ENCODE results near the gene RBPJL. TPM values are rescaled to one million over a fixed set of nuclear protein-coding genes. Genes with fewer than 3 reads are reported as not detected.

The RBPJL gene
- total RNA-seq, 1 donor from 2014 or later, result not detected

- intact Hi-C loops (cut with DNase I), result no loop called here
- H3K4me1 ChIP-seq, result peaks cover 42 to 61% of the 10 kb centered on the region in 2 donors
Measured at GRCh38 chr20:45344168-45344860, 37.7 kb downstream of the RBPJL start.

DNA sequence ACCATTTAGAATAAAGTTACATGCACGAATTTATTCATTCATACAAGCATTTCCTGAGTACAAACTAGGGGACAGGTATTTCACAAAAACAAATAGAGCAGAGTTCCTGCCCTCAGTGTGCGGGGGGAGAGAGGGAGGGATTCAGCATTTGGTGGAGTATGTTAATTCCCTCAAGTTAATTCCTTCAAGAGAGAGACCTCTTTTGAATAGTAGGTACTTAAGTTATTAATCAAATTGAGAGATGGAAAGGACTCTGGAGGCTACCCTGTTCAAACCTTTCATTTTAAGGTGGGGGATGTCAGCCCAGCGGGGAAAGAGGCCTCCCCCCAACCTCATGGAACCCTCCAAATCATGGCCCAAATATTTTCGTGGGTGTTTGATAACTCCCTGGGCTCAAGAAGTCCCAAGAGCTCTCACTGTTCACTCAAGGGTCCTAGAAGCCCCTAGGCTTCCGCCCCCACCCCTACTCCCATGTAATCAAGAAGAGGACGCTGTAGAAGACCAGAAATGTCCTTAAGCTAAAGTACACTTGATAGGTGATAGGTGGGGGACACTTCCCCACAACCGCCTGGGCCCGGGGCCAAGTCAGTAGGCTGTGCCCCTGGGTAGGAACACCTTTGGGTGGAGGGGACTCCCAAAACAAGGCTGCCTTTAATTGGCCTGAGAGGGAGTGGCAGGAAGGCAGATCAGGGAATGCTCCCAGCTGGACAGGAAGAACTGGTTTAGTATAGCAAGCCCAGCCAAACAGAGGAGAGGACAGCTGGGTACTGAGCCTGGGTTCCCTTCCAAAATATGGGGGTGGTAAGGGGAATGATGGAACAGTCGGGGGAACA lies 38.7 kb downstream of the RBPJL start:
- DNase-seq (ENCODE audit: low spot score in 2 of 2), result no peak
- Histone ChIP-seq H3K27me3 (no peaks in the 10 kb centered on the region), H3K36me3 (peaks cover 0 to 2% of the 10 kb centered on the region in 2 donors), H3K9me3 (no peaks in the 10 kb centered on the region), H3K4me1 (peaks cover 42 to 56% of the 10 kb centered on the region in 2 donors), H3K4me3 (peak overlapping the region; percentile 35 to 80), H3K27ac (peak overlapping the region; percentile 93 to 96)
- no peak for TF ChIP-seq CTCF (IDR thresholded peaks at IDR 0.05)
- intact Hi-C loops (cut with DNase I), result no loop called here

More at GRCh38 chr20:45344168-45344860, 37.7 kb downstream of the RBPJL start:
- TF ChIP-seq CTCF (IDR thresholded peaks at IDR 0.05), result no peak
- peaks cover 0 to 2% of the 10 kb centered on the region in 2 donors for H3K36me3 ChIP-seq
- peak; percentile 70 to 94 for DNase-seq (ENCODE audit: low spot score in 2 of 2)
- H3K4me3 ChIP-seq, result peak overlapping the region; percentile 35 to 80
- peak overlapping the region; percentile 93 to 96 for H3K27ac ChIP-seq
- no peaks in the 10 kb centered on the region for H3K27me3 ChIP-seq
- H3K9me3 ChIP-seq, result no peaks in the 10 kb centered on the region

- TF ChIP-seq CTCF (IDR thresholded peaks at IDR 0.05), result no peak
- Histone ChIP-seq H3K36me3 (no peaks in the 10 kb centered on the region), H3K27me3 (no peaks in the 10 kb centered on the region), H3K27ac (peak overlapping the region; percentile 93 to 96), H3K4me1 (peaks cover 42 to 48% of the 10 kb centered on the region in 2 donors), H3K4me3 (peak overlapping the region; percentile 60 to 80), H3K9me3 (no peaks in the 10 kb centered on the region)
- intact Hi-C loops (cut with DNase I), result no loop called here
- DNase-seq (ENCODE audit: low spot score in 2 of 2), result no peak
Measured at GRCh38 chr20:45346291-45346718, 39.7 kb downstream of the RBPJL start.

- intact Hi-C loops (cut with DNase I), result no loop called here
- H3K27me3 ChIP-seq, result no peaks in the 10 kb centered on the region
- no peak for DNase-seq (ENCODE audit: low spot score in 2 of 2)
- H3K4me1 ChIP-seq, result peaks cover 37 to 43% of the 10 kb centered on the region in 2 donors
- H3K4me3 ChIP-seq, result peak overlapping the region; percentile 60 to 80
- H3K27ac ChIP-seq, result peak overlapping the region; percentile 93 to 96
- H3K9me3 ChIP-seq, result no peaks in the 10 kb centered on the region
- H3K36me3 ChIP-seq, result no peaks in the 10 kb centered on the region
- TF ChIP-seq CTCF (IDR thresholded peaks at IDR 0.05), result no peak
Measured at GRCh38 chr20:45346851-45347250, 40.2 kb downstream of the RBPJL start.

- peak overlapping the region; percentile 93 to 96 for H3K27ac ChIP-seq
- DNase-seq (ENCODE audit: low spot score in 2 of 2), result no peak
- no peaks in the 10 kb centered on the region for H3K9me3 ChIP-seq
- H3K36me3 ChIP-seq, result no peaks in the 10 kb centered on the region
- no peak for TF ChIP-seq CTCF (IDR thresholded peaks at IDR 0.05)
- H3K4me3 ChIP-seq, result peak overlapping the region; percentile 60 to 80
- no peaks in the 10 kb centered on the region for H3K27me3 ChIP-seq
- peaks cover 35 to 40% of the 10 kb centered on the region in 2 donors for H3K4me1 ChIP-seq
- intact Hi-C loops (cut with DNase I), result no loop called here
Measured at GRCh38 chr20:45347297-45347935, 40.8 kb downstream of the RBPJL start.
